HG03196 (cell line): ENCODE data around the gene SPSB2.
"Not testable (repeated sequence)": the region's sequence is repeated elsewhere in the genome, so short reads cannot be mapped to it uniquely, and the experiment has no call there.

Experiments used
- ATAC-seq: cut with Tn5 transposase; IDR thresholded peaks from one replicate; pipeline ENCODE4 v1.9.1; 2021; ENCODE audit not compliant: unreplicated experiment

SPSB2 gene, protein sequence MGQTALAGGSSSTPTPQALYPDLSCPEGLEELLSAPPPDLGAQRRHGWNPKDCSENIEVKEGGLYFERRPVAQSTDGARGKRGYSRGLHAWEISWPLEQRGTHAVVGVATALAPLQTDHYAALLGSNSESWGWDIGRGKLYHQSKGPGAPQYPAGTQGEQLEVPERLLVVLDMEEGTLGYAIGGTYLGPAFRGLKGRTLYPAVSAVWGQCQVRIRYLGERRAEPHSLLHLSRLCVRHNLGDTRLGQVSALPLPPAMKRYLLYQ

DNA sequence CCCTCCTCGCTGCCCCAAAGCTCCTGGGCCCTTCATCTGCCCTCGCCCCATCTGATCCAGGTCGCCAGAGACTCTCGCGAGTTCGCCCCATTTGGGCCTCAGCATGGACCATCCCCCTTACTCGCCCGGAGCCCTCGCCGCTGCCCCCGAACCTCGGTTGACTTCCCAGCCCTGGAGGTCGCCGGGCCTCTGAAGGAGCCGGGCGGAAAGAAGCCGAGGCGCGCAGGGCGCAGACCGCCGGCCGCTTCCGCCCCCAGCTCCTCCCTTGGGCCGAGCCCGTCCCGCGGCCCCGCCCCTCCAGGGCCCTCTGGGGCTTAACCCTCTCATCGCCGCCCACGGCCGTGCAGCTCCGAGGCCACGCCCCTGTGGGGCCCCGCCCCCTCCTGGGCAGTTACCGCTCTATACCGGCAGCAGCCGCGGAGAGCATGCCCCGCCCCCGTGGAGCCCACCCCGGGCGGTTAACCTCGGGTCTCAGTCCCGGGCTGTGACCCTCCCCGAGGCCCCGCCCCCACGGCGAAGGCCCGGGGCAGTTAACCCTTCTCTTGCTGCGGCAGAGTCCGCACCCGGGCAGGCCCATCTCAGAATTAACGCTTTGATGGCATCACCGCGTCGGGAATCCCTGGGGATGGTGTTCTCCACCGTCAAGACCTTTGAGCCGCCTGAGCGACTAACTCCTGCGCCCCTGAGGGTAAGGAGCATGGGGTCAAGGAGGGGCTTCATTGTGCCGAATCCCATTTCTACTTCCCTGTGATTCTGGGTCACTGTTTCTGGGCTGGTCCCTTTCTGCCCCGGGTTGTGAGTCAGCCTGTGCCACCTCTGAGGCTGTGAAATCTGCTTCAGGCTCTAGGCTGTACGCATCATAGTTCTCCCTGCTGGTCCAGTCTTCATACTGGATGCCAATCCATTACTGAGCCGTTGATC lies at the start of gene SPSB2:
Gene SPSB2, minus strand, starts transcription at position 210 of the 921 bp plus-strand sequence. CDS start 402 bp downstream, outside the sequence.
- ATAC-seq: peak; percentile 52

- no peak for ATAC-seq
Measured at GRCh38 chr12:6921996-6922946, 49.2 kb upstream of the SPSB2 start.

GRCh38 chr12:6921539-6921938 lies 48.4 kb upstream of the SPSB2 start:
- no peak for ATAC-seq

GRCh38 chr12:6919588-6919987 lies 46.5 kb upstream of the SPSB2 start:
- no peak for ATAC-seq

DNA sequence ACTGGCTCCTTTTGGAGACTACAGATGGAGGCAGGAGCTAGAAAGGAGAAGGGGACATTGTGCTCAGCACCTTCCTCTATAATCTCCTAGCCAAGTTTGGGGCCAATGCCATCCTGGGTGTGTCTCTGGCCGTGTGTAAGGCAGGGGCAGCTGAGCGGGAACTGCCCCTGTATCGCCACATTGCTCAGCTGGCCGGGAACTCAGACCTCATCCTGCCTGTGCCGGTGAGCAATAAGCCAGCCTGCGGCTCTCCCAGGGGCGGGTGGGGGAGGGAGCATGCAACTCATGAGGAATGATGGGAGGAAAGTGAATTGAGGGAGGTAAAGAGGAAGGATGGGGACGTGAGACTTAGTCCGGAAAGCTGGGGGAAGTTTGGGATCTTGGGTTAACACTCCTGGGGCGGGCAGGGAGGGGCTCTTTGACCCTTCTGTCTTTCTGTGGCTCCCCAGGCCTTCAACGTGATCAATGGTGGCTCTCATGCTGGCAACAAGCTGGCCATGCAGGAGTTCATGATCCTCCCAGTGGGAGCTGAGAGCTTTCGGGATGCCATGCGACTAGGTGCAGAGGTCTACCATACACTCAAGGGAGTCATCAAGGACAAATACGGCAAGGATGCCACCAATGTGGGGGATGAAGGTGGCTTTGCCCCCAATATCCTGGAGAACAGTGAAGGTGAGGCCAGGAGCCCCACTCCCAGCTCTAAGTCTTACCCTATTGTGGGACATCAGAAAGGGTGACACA lies 44.6 kb upstream of the SPSB2 start:
- ATAC-seq: no peak

DNA sequence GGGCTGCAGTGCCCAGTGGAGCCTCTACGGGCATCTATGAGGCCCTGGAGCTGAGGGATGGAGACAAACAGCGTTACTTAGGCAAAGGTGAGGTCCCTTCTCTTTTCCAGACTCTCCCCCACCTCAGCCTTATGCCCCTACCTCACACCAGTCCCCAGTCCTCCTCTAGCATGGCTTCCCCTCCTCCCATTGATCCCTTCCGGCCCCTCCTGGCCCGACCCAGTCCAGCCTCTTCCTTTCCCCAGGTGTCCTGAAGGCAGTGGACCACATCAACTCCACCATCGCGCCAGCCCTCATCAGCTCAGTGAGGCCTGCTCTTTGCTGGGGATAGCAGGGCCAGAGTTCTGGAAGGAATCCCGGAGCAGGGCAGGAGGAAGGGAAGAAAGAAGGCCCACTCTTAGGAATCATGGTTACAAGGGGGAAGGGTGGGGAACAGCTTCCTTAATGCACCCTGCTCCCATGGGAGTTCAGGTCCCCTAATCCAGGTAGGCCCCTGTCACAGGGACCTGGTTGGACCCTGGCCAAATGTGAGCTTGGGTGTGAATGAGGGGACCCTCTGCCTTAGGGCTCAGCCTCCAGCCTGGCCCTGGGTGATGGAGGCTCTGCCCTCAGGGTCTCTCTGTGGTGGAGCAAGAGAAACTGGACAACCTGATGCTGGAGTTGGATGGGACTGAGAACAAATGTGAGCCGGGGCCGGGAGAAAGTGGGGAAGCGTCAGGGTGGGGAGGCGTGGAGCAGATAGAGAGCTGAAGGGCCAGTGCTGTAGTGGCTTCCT lies 43.5 kb upstream of the SPSB2 start:
- no peak for ATAC-seq

DNA sequence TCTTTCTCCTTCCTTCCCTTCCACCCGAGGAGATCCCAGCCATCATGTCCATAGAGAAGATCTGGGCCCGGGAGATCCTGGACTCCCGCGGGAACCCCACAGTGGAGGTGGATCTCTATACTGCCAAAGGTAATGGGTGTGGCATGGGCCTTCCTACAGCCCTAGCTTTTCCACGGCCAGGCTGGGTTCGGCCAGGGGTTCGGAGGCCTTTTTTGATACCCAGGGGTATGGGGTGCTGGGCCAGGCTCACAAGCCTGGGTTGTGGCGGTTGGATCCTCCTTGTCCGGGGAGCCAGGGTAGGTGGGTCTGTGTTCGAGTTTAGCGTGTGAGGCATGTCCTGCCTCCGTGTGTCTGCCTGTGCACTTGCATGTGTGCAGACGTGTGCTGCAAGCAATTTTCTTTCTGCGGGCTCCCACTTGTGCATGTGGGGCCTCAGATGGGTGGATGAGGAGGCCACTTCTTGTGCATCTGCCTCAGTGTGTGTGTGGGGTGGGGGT lies 42.7 kb upstream of the SPSB2 start:
- no peak for ATAC-seq

DNA sequence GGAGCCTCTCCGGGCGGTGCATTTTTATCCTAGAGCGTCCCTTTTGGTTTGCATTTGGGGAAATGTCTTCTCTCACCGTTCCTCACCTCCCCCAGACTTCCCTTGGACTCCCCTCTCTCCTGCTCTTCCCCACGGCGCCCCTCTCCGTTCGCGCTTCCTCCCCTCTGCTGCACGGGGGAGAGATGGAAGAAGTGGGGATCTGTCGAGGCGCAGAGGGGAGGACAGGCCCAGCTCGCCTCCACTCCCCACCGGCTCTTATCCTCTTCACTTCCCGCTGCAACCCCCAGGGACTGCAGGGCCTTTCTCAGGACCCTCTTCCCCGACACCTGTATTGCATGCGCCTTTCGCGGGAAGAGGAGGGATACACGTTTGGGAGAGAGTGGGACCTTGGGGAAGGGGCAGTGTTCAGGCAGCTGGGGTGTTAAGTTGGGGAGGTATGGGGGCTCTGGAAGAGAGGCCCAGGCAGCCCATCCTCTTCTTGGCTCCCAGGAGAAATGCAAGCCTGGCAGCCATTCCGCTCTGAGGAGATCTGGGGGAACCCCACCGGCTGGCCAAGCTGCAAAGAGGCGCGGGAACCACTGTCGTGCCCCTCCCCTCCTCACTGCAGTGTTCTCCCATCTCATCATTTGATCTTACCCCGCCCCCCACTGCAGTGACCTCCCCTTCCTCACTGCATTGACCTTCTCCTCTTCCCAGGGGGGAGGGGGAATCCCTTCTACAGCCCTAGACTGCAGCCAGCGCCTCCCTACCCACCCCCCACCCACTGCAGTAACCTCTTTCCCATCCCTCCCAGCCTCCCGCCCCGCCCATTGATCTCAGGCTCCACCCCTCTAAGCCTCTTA lies 42.1 kb upstream of the SPSB2 start:
- no peak for ATAC-seq

- peak; percentile 76 for ATAC-seq
Measured at GRCh38 chr12:6914246-6914946, 41.3 kb upstream of the SPSB2 start, which contains the start of gene ENO2. ENO2 (plus strand) TSS chr12:6914580; CDS start chr12:6915833, 1,253 bp downstream.

DNA sequence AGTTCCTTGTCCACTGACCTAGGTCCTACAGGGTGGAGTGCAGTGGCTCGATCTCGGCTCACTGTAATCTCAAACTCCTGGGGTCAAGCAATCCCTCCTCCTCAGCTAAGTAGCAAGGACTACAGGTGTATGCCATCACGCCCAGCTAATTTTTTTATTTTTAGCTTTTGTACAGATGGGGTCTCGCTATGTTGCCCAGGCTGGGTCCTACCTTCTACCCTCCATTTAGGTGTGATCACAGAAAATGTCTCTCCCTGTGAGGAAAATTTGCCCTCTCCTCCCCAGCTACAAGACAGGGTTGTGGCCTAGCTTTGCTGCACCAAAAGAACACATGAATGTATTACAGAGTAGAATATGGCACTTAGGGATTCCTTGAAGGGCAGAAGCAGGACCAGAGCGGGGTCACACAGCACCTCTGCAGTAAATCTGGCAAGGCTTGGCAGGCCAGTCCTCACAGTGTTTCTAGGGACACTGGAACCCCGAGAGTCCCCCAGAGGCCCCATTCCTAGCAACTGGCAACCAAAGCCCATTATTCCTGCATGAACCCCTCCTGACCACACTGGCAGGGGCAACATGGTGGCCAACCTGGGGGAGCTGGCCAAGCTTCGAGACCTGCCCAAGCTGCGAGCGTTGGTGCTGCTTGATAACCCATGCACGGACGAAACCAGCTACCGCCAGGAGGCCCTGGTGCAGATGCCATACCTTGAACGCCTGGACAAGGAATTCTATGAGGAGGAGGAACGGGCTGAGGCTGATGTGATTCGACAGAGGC lies 39.2 kb upstream of the SPSB2 start:
- no peak for ATAC-seq

DNA sequence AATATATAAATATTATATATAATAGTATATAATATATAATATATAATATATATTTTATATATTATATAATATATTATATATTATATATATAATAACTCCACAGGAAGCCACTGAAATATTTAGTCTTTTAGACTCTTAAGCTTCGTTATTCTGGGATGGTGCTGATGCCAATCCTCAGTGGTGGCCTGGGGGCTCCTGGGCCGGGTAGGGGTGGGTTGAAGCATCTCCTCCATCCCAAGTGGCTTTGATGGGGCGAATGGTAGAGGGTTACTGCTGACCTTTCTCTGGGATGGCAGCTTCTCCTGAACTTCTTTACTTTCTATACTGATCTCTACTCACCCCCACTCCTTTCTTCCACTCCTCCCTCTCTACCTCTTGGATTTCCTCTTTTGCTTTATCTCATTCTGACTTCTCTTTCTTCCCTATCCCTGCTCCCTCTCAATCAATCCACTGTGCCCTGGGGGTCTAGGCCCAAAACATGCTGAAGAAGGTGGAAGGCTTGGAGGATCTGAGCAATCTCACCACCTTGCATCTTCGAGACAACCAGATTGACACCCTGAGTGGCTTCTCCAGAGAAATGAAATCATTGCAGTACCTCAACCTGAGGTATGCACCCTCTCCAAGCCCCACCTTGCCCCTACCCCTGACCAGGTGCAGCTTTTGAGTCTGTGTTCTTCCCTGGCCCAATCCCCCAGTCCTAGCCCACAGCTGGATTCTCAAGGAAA lies 36.5 kb upstream of the SPSB2 start:
- ATAC-seq: no peak

DNA sequence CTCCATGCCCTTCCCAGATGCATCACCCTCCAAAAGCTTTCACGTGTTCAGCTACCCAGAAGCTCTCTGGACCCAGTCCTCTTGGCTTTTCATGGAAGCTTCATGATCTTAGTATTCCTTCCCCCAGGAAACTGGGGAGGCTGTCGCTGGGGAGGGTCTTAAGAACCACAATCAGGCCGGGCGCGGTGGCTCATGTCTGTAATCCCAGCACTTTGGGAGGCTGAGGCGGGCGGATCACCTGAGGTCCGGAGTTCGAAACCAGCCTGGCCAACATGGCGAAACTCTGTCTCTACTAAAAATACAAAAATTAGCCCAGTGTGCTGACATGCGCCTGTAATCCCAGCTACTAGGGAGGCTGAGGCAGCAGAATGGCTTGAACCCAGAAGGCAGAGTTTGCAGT lies 35.0 kb upstream of the SPSB2 start:
- not testable (repeated sequence) for ATAC-seq

DNA sequence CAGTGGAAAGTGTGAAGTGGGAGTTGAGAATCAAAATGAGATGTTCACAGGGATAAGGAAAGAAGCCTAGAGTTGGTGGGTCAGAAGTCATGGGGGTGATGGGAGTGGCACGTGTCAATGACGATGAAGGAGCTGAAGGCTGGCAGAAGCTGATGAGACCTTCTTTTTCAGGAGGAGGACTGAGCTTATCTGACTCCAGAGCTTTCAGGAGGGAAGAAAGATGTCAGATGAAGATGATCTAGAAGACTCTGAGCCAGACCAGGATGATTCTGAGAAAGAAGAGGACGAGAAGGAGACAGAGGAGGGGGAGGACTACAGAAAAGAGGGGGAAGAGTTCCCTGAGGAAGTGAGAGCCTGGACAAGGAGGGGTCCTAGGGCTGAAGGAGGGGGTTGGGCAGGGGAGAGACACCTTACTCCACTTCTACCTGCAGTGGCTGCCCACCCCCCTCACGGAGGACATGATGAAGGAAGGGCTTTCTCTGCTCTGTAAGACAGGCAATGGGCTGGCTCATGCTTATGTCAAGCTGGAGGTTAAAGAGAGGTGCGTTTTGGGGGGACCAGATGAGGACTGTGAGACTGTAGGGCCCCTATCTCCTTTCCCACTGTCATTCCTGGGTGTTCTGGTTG lies 32.4 kb upstream of the SPSB2 start:
- no peak for ATAC-seq

GRCh38 chr12:6904280-6905276 lies 31.5 kb upstream of the SPSB2 start, which contains the start of gene LRRC23:
LRRC23 (plus strand) TSS chr12:6904822; CDS start chr12:6905634, 812 bp downstream.
- ATAC-seq: peak; percentile 88

- ATAC-seq: no peak
Measured at GRCh38 chr12:6903722-6904121, 30.6 kb upstream of the SPSB2 start.
